ENCODE data around the gene POLR3H.

Gene POLR3H

DNA sequence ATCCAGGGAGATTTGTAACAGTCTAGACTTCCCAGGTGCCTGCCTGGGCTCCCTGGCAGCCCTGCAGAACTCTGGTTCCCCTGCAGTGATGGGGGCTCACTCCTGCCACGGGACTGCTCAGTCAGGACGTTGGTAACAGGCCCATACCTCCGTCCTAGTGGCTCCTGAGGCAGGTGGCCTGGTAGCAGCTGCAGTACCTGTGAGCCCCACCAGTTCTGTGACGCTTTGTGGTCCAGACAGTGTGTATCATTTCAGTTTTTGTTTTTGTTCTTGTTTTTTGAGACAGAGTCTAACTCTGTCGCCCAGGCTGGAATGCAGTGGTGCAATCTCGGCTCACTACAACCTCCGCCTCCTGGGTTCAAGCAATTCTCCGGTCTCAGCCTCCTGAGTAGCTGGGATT, 27.8 kb downstream of the POLR3H start:
- no peak for DNase-seq (ENCODE audit: low read depth in 2 of 2)

GRCh38 chr22:41513391-41513790, 30.9 kb downstream of the POLR3H start:
- DNase-seq (ENCODE audit: low read depth in 2 of 2): no peak

GRCh38 chr22:41512421-41513194, 31.7 kb downstream of the POLR3H start:
- no peak for DNase-seq (ENCODE audit: low read depth in 2 of 2)

- no peak for DNase-seq (ENCODE audit: low read depth in 2 of 2)
Observed at GRCh38 chr22:41511521-41511968, 32.7 kb downstream of the POLR3H start.

DNA sequence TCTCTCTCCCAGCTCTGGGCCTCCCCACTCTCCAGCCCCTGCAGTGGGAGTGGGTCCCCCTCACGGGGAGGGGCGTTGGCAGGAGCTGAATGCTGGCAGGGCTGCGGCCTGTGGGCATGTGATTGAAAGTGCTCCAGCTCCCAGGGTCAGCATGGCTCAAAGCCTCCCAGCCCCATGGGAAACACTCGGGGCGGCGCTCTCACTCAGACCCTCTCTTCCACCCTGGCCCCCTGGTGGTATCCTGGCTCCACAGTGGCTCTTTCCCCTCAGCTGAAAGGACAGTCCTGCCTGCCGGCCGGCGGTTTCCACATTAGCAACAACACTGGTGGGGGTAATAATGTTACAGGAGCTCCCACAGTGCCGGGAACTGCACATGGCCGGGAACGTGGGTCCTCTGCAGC, 35.5 kb downstream of the POLR3H start:
- DNase-seq (ENCODE audit: low read depth in 2 of 2): no peak

DNA sequence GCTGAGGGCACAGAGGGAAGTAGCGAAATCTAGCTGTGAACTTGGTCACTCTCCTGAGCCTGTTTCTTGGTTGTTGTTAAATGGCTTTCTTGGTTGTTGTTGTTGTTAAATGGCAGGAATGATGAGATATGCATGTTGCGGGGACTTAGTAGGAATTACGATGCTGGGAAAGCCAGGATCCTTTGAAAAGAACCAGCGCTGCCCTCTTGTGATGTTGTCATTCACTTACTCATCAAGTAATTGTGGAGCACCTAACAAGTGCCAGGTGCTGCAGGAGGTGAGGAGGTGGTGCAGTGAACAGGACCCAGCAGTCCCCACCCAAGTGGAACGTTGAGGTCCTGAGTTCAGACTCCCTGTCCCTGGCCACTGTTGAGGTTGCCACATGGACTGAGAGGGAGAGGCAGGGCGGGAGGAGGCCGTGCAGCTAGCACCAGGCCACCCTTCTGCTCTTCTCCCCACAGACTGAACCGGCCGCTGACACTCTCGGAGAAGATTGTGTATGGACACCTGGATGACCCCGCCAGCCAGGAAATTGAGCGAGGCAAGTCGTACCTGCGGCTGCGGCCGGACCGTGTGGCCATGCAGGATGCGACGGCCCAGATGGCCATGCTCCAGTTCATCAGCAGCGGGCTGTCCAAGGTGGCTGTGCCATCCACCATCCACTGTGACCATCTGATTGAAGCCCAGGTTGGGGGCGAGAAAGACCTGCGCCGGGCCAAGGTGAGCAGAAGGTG, 36.8 kb downstream of the POLR3H start:
- no peak for DNase-seq (ENCODE audit: low read depth in 2 of 2)

DNA sequence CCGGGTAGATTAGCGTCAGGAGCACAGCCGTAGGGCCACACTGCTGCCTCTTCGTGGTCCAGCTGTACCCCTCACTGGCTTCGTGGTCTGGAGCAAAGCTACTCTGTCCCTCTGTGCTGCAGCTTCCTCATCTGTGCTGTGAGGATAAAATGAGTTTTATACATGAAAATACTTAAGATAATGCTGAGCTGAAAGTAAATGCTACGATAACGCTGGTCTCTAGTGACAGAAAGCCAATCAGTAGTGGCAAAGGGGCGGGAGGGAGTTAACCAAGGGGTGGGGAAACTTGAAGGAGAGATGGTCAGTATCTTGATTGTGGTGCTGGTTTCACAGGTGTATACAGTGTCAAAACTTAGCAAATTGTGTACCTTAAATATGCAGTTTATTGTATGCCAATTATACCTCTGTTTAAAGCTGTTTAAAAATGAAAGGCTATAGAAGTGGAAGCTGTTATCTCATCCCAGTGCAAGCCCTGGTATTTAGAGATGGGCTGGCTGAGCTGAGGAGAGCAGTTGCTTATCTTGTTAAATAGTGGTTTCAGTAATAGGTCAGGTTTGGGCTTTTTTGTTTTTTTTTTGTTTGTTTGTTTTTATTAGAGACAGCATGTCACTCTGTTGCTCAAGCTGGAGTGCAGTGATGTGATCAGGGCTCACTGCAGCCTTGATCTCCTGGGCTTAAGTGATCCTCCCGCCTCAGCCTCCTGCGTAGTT, 38.6 kb downstream of the POLR3H start:
- no peak for DNase-seq (ENCODE audit: low read depth in 2 of 2)

GRCh38 chr22:41504816-41505215, 39.5 kb downstream of the POLR3H start:
- no peak for DNase-seq (ENCODE audit: low read depth in 2 of 2)

GRCh38 chr22:41504397-41504796, 39.9 kb downstream of the POLR3H start:
- no peak for DNase-seq (ENCODE audit: low read depth in 2 of 2)

DNA sequence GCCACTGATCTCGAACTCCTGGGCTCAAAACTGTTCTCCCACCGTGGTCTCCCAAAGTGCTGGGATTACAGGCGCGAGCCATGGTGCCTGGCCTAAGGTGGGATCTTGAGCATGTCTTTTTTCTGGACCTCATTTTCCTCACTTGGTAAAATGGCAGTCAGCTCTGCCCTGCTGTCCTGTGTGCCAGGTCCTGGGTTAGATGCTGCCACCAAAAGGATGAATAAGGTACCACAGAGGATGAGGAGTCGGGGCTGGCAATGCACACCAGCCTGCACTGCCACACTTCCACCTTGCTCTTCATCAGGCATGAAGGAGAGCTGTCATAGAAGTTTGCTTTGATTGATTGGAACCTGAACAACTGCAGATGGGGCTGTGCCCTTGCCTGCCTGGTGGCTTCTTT, 43.1 kb downstream of the POLR3H start:
- no peak for DNase-seq (ENCODE audit: low read depth in 2 of 2)

GRCh38 chr22:41500303-41500702, 44.0 kb downstream of the POLR3H start:
- DNase-seq (ENCODE audit: low read depth in 2 of 2): no peak

DNA sequence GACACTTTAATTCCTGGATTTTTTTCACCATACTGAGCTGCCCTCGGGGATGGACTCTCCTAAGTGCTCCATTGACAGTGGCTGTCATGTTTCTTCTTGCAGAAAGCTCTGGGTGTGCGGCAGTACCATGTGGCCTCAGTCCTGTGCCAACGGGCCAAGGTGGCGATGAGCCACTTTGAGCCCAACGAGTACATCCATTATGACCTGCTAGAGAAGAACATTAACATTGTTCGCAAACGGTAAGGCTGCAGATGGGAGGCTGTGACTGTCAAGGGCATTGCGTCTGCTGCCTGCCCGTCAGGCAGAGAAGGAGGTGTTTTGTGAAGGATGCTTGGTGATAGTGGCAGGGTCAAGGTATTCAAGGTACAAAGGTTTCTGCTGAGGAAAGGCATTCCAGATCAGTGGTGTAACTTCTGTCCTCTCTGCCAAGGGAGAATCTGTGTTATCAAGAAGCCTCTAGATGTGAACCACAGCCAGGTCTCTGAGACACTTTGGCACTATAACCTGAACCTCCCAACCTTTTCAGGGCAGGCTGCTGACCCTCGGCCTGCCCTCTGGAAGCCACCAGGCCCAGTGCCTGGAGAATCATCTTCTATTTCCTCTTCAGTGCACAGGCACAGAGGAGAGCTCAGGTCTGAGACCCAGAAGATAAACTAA, 44.5 kb downstream of the POLR3H start:
- DNase-seq (ENCODE audit: low read depth in 2 of 2): no peak

GRCh38 chr22:41498303-41498835, 45.9 kb downstream of the POLR3H start:
- DNase-seq (ENCODE audit: low read depth in 2 of 2): no peak

DNA sequence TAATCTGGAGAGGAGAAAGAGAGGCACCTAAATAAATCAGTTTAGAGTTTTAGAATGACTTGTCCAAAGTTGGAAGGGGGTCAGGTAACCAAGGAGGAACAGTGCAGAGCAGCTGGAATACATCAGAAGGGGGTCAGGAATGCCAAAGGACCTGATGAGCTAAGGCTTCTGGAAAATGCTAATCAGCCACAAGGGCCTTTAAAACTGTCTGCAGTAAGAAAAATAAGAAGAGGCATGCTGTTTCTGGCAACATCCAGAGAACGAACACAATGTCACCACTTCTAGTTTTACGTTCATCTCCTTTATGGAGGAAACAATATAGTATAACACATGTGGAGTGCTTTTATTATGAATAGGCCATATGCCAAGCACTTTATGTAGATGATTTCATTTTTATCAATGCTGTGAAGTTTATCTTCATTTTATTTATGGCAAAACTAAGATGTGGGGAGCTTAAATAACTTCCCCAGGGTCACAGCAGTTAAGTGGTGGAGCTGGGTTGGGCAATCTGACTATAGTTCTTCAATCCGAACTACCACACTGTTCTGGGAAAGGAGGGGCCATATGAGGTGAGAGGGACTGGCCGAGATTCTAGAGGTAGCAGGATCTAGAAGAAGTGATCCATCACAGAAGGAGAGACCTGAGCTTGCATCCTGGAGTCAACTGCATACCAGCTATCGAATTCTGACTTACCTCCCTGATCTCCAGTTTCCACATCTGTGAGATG, 52.7 kb downstream of the POLR3H start:
- DNase-seq (ENCODE audit: low read depth in 2 of 2): no peak

- DNase-seq (ENCODE audit: low read depth in 2 of 2): no peak
Observed at GRCh38 chr22:41488596-41489385, 55.5 kb downstream of the POLR3H start.

DNA sequence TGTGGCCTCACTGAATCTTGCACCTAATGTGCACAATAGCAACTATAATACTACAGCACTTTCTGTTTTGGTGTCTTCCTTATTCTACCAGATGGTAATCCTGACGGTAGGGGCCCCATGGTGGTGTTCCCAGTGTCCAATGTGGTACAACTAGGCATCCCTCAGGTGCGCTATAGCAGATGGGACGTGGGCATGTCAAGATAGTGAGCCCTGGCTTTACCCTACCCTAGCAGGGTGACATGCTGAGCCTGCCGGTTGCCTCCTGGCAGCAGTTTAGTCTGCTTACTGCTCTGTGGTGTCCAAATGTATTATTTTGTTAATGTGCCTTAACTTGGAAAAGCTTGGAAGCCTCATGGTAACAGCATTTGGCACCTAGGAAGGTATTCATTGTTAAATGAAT, 56.2 kb downstream of the POLR3H start:
- no peak for DNase-seq (ENCODE audit: low read depth in 2 of 2)

DNA sequence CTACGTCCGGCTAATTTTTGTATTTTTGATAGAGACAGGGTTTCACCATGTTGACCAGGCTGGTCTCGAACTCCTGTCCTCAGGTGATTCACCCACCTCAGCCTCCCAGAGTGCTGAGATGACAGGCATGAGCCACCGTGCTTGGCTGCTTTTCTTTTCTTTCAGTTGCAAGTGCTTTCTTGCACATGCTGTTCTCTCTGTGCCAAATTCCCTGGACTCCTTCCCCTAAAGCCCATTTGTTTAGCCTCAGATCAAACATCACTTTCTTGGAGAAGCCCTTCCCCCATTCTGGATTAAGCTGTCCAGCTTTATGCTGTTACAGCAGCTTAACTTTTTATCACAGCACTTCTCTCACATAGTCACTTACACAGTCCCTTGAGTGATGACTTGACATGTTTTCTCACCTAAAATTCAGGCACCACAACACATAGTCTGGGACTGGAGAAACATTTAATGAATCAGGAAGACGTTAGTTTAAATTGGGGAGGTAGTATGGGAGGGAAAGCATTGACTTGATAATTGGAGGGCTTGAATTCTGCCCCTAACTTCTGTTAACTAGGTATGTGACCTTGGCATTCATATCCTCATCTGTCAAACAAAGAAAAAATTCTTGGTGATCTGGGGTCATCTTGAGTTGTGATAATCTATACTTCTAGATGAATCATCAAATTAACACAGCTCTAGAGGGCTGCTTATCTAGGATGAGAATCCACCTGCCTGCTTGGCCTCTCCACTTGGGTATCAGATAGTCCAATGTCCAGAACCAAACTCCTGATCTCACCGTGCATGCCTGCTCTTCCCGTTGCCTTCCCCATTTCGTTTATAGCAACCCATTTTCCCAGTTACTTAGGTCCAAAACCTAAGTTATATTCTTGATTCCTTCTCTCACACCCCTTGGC, 57.0 kb downstream of the POLR3H start:
- DNase-seq (ENCODE audit: low read depth in 2 of 2): no peak

GRCh38 chr22:41485033-41485432, 59.2 kb downstream of the POLR3H start:
- no peak for DNase-seq (ENCODE audit: low read depth in 2 of 2)

GRCh38 chr22:41482319-41482935, 61.8 kb downstream of the POLR3H start:
- DNase-seq (ENCODE audit: low read depth in 2 of 2): no peak

Data from activated CD4-positive, alpha-beta T cell treated with anti-CD3 and anti-CD28 coated beads for 24 hours (primary cell).